ENCODE measurements around the gene IMMP2L. TPM values are rescaled to one million over a fixed set of nuclear protein-coding genes. Genes with fewer than 3 reads are reported as not detected.

IMMP2L gene
- total RNA-seq, 1 experiment from 2014 or later: 13.6 TPM

DNA sequence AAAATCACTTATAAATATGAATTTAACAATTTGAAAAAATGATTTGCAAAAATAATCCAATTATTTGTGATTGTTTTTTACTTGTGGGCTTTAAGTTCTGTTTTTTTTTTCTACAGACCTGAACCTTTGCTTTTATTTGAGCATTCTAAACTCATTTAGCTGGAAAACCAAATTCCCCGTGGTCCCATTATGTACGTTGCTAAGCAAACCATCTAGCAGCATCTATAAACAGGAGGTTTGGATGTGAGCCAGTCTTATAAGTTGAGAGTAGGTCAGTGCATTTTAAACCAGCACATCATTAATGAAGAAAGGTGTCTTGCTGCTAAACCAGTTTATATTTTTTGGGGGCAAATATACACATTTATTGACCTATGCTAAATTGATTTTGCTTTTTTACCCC lies 394.1 kb downstream of the IMMP2L start:
- Mint-ChIP-seq H3K27ac (no peak overlapping the region), H3K4me3 (no peak overlapping the region), H3K9me3 (no peaks in the 10 kb centered on the region), H3K27me3 (ENCODE audit: low read depth) (no peaks in the 10 kb centered on the region), H3K4me1 (no peaks in the 10 kb centered on the region), H3K36me3 (no peaks in the 10 kb centered on the region)
- POLR2A ChIA-PET: no interaction called here
- CTCF ChIA-PET: no interaction called here
- DNase-seq (ENCODE audit: low spot score): no peak
- TF ChIP-seq CDX4 (CRISPR knock-in tag; IDR thresholded peaks at IDR 0.05; ENCODE audit: borderline replicate concordance) (no peak), SMAD4 (CRISPR knock-in tag; IDR thresholded peaks at IDR 0.05) (no peak), ZNF121 (CRISPR knock-in tag; IDR thresholded peaks at IDR 0.05) (no peak)
- ATAC-seq: no peak

DNA sequence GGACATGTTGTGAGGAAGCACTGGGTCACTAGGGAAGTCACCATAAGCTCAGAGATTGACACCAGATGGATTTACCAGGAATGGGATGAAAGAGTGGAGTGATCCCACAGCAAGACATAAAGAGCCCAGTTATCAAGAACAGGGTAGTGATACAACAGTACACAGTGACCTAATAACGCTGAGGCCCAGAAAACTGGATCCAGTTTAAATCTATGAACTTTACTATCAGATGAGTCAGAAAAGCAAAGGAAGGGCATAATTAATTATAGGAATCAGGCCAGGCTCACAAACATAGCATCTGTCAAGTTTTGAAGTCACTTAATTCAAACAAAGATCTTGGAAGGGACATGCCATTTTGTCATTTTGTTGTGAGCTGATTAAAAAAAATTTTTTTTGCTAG lies 397.9 kb downstream of the IMMP2L start:
- CTCF ChIA-PET: no interaction called here
- H3K27me3 Mint-ChIP-seq (ENCODE audit: low read depth): no peaks in the 10 kb centered on the region
- POLR2A ChIA-PET: no interaction called here
- H3K4me3 Mint-ChIP-seq: no peak overlapping the region
- no peak for TF ChIP-seq HMGXB4 (CRISPR knock-in tag; IDR thresholded peaks at IDR 0.05)
- no peak for TF ChIP-seq SP1 (CRISPR knock-in tag; conservative IDR thresholded peaks at IDR 0.05)
- no peak for TF ChIP-seq NFATC4 (CRISPR knock-in tag; IDR thresholded peaks at IDR 0.05)
- no peak for TF ChIP-seq MLX (CRISPR knock-in tag; IDR thresholded peaks at IDR 0.05)
- no peak for ATAC-seq
- H3K9me3 Mint-ChIP-seq: no peaks in the 10 kb centered on the region
- H3K36me3 Mint-ChIP-seq: no peaks in the 10 kb centered on the region
- H3K4me1 Mint-ChIP-seq: no peaks in the 10 kb centered on the region
- no peak overlapping the region for H3K27ac Mint-ChIP-seq
- DNase-seq (ENCODE audit: low spot score): no peak

DNA sequence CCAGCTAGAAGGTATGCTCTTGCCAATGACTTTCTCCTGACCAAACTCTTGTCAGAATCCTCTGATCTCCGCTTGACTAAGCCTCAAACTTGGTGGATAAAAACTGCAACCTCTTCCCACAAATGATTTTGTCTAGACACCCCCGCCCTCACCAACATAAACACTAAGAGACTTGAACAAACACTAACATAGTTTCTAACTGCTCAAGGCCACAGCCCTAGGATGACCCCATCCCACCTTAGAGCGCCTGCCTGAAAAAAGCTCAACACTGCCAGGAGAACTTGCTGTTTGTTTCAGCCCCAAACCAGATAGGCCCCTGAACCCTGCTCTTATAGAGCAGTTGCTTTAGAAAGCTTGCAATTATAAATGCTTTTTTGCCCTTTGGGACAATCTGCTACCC lies 399.6 kb downstream of the IMMP2L start:
- Mint-ChIP-seq H3K27ac (no peak overlapping the region), H3K4me3 (no peak overlapping the region), H3K9me3 (no peaks in the 10 kb centered on the region), H3K36me3 (no peaks in the 10 kb centered on the region), H3K27me3 (ENCODE audit: low read depth) (no peaks in the 10 kb centered on the region), H3K4me1 (no peaks in the 10 kb centered on the region)
- ATAC-seq (no peak), DNase-seq (ENCODE audit: low spot score) (no peak)
- POLR2A ChIA-PET: interaction anchor here (0.6 kb wide), 1 partner anchor 13 kb away, joined by 4 read pairs; no protein-coding TSS in a partner anchor
- CTCF ChIA-PET: no interaction called here
- TF ChIP-seq, protein P1, sequence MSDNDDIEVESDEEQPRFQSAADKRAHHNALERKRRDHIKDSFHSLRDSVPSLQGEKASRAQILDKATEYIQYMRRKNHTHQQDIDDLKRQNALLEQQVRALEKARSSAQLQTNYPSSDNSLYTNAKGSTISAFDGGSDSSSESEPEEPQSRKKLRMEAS (CRISPR knock-in tag; IDR thresholded peaks at IDR 0.05): no peak
- TF ChIP-seq SP1 (CRISPR knock-in tag; conservative IDR thresholded peaks at IDR 0.05) (no peak), CTCF (IDR thresholded peaks at IDR 0.05) (no peak), ATF1 (CRISPR knock-in tag; IDR thresholded peaks at IDR 0.05) (no peak), ZNF425 (CRISPR knock-in tag; conservative IDR thresholded peaks at IDR 0.05) (no peak), TEAD1 (CRISPR knock-in tag; IDR thresholded peaks at IDR 0.05) (no peak), E2F4 (CRISPR knock-in tag; IDR thresholded peaks at IDR 0.05; ENCODE audit: borderline replicate concordance, low read depth) (no peak), CREB1 (CRISPR knock-in tag; IDR thresholded peaks at IDR 0.05) (no peak), GTF2I (CRISPR knock-in tag; conservative IDR thresholded peaks at IDR 0.05) (no peak), NFE2L1 (CRISPR knock-in tag; IDR thresholded peaks at IDR 0.05) (no peak)
- TF ChIP-seq, protein P2, sequence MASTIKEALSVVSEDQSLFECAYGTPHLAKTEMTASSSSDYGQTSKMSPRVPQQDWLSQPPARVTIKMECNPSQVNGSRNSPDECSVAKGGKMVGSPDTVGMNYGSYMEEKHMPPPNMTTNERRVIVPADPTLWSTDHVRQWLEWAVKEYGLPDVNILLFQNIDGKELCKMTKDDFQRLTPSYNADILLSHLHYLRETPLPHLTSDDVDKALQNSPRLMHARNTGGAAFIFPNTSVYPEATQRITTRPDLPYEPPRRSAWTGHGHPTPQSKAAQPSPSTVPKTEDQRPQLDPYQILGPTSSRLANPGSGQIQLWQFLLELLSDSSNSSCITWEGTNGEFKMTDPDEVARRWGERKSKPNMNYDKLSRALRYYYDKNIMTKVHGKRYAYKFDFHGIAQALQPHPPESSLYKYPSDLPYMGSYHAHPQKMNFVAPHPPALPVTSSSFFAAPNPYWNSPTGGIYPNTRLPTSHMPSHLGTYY (CRISPR knock-in tag; IDR thresholded peaks at IDR 0.05): no peak
- TF ChIP-seq, protein P3, sequence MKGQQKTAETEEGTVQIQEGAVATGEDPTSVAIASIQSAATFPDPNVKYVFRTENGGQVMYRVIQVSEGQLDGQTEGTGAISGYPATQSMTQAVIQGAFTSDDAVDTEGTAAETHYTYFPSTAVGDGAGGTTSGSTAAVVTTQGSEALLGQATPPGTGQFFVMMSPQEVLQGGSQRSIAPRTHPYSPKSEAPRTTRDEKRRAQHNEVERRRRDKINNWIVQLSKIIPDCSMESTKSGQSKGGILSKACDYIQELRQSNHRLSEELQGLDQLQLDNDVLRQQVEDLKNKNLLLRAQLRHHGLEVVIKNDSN (CRISPR knock-in tag; IDR thresholded peaks at IDR 0.05): no peak
- TF ChIP-seq, protein P4, sequence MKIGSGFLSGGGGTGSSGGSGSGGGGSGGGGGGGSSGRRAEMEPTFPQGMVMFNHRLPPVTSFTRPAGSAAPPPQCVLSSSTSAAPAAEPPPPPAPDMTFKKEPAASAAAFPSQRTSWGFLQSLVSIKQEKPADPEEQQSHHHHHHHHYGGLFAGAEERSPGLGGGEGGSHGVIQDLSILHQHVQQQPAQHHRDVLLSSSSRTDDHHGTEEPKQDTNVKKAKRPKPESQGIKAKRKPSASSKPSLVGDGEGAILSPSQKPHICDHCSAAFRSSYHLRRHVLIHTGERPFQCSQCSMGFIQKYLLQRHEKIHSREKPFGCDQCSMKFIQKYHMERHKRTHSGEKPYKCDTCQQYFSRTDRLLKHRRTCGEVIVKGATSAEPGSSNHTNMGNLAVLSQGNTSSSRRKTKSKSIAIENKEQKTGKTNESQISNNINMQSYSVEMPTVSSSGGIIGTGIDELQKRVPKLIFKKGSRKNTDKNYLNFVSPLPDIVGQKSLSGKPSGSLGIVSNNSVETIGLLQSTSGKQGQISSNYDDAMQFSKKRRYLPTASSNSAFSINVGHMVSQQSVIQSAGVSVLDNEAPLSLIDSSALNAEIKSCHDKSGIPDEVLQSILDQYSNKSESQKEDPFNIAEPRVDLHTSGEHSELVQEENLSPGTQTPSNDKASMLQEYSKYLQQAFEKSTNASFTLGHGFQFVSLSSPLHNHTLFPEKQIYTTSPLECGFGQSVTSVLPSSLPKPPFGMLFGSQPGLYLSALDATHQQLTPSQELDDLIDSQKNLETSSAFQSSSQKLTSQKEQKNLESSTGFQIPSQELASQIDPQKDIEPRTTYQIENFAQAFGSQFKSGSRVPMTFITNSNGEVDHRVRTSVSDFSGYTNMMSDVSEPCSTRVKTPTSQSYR (CRISPR knock-in tag; IDR thresholded peaks at IDR 0.05): no peak

Data from WTC11 (cell line).